K562 (cell line): ENCODE results near the gene SUMF2. TPM values are rescaled to one million over a fixed set of nuclear protein-coding genes. Genes with fewer than 3 reads are reported as not detected.

Experiments
- CBX2 ChIP-seq: fragments of 200-600 bp; sonication (generic); IDR thresholded peaks from one replicate; pipeline ENCODE4 v1.6.1; 2012; ENCODE audit warnings: mild to moderate bottlenecking, low read length, inconsistent platforms; ENCODE audit not compliant: insufficient read depth, poor library complexity, severe bottlenecking
- ERF ChIP-seq: fragments of 450-650 bp; formaldehyde crosslinking; IDR thresholded peaks from 2 replicates; pipeline ENCODE4 v1.4.0; 2020; ENCODE audit warnings: mild to moderate bottlenecking, mixed read lengths
- FOS ChIP-seq: IDR thresholded peaks from 3 replicates; pipeline ENCODE4 v1.6.1; 2011; ENCODE audit not compliant: insufficient read length; ENCODE audit errors: extremely low read depth
- FOXP1 ChIP-seq: sonication (generic); formaldehyde crosslinking; IDR thresholded peaks from 2 replicates; pipeline ENCODE4 v1.8.0; 2022; ENCODE audit warnings: mild to moderate bottlenecking, missing genetic modification reagents
- MCM7 ChIP-seq, 2 experiments: fragments of 450-650 bp; IDR thresholded peaks; 2 replicates each; pipeline ENCODE4 v1.6.1; 2016 to 2018
- MECOM ChIP-seq: fragments of 250-450 bp; sonication (Bioruptor Pico); IDR thresholded peaks from 2 replicates; pipeline ENCODE4 v1.8.0; 2022; ENCODE audit warnings: inconsistent platforms
- NFRKB ChIP-seq: fragments of 450-650 bp; IDR thresholded peaks from 2 replicates; pipeline ENCODE4 v1.6.1; 2016; ENCODE audit warnings: low read depth
- NR4A1 ChIP-seq, 2 experiments: fragments of 250-450 bp in 1 of 2; fragments of 450-650 bp in 1 of 2; sonication (Bioruptor Pico) in 1 of 2; IDR thresholded peaks; 2 replicates each; pipeline versions ENCODE4 v1.4.0 to v1.6.1; 2016 to 2020; ENCODE audit warnings: mild to moderate bottlenecking in 2 of 2, missing compliant biosample characterization in 1 of 2, missing genetic modification characterization in 1 of 2, moderate library complexity in 1 of 2
- PRPF4 ChIP-seq: fragments of 200-400 bp; formaldehyde crosslinking; IDR thresholded peaks from one replicate; pipeline ENCODE4 v1.6.1; 2017; ENCODE audit warnings: low read length, low read depth, mild to moderate bottlenecking; ENCODE audit not compliant: insufficient read depth, poor library complexity, severe bottlenecking
- RBBP5 ChIP-seq: fragments of 200-600 bp; sonication (generic); IDR thresholded peaks from 2 replicates; pipeline ENCODE4 v1.6.1; 2012; ENCODE audit warnings: borderline replicate concordance, mild to moderate bottlenecking, low read length, control low read depth, inconsistent platforms; ENCODE audit not compliant: insufficient read depth, poor library complexity, severe bottlenecking
- RBFOX2 ChIP-seq: fragments of 200-400 bp; formaldehyde crosslinking; IDR thresholded peaks from 2 replicates; pipeline ENCODE4 v1.6.1; 2017; ENCODE audit warnings: low read depth, mild to moderate bottlenecking, low read length, moderate library complexity
- SRSF3 ChIP-seq: fragments of 200-400 bp; formaldehyde crosslinking; IDR thresholded peaks from 2 replicates; pipeline ENCODE4 v1.6.1; 2016; ENCODE audit warnings: mild to moderate bottlenecking, low read length, moderate library complexity; ENCODE audit not compliant: insufficient read depth
- THAP12 ChIP-seq: fragments of 250-450 bp; sonication (Bioruptor Pico); IDR thresholded peaks from 2 replicates; pipeline ENCODE4 v1.9.0; 2021; ENCODE audit warnings: mild to moderate bottlenecking, inconsistent platforms
- ZBTB33 ChIP-seq: sonication (generic); formaldehyde crosslinking; IDR thresholded peaks from 2 replicates; pipeline ENCODE4 v1.8.1; 2023; ENCODE audit warnings: mild to moderate bottlenecking, missing genetic modification reagents
- ZNF77 ChIP-seq: fragments of 250-450 bp; sonication (Bioruptor Pico); IDR thresholded peaks from 2 replicates; pipeline ENCODE4 v1.5.0; 2020
- polyA plus RNA-seq, 8 experiments: library from polyadenylated mRNA; depleted of rRNA in 4 of 8; stranded (reverse) in 5 of 8; unstranded in 3 of 8; fragments of >200 nt; fragmentation: Nextera tagmentation in 2 of 8; fragmentation: Illumina TruSeq in 1 of 8; extraction: Ambion mirVana in 2 of 8; extraction: Trizol in 1 of 8; gene quantifications; 2 replicates each; pipeline versions ENCODE4 v1.2.1 to v1.2.3, GENCODE V29; 2011 to 2014; ENCODE audit warnings: inconsistent platforms in 1 of 8, missing spikeins in 1 of 8
- total RNA-seq, 7 experiments: library from RNA; depleted of rRNA in 6 of 7; stranded (reverse); fragments of >200 nt in 6 of 7; fragmentation: Illumina TruSeq in 2 of 7; extraction: Trizol in 2 of 7; gene quantifications; 2 replicates each; pipeline versions ENCODE4 v1.2.1 to v1.2.3, GENCODE V29; 2011 to 2021; ENCODE audit warnings: low replicate concordance in 1 of 7
- TF ChIP-seq, protein P1 (sequence below): sonication (generic); formaldehyde crosslinking; IDR thresholded peaks from 2 replicates; pipeline ENCODE4 v1.8.0; 2023; ENCODE audit warnings: mild to moderate bottlenecking, missing genetic modification reagents
- TF ChIP-seq, protein P2 (sequence below): sonication (generic); formaldehyde crosslinking; IDR thresholded peaks from 2 replicates; pipeline ENCODE4 v1.8.0; 2022; ENCODE audit warnings: mild to moderate bottlenecking, missing genetic modification reagents, borderline replicate concordance

SUMF2 gene
- total and polyA plus RNA-seq, 9 of the 15 experiments (the other 6 are each of a cell fraction or from before 2014, with no cell fraction given), result 39.0 to 113 (median 67.7) TPM

- TF ChIP-seq THAP12 (peak; percentile 70; the same call in 1 of the 2 replicates), ERF (CRISPR knock-in tag) (no peak), MCM7 (IDR thresholded peaks at IDR 0.05) (no peak), RBFOX2 (peak; percentile 96), ZNF77 (CRISPR knock-in tag) (no peak), FOS (peak; percentile 90), MECOM (CRISPR knock-in tag) (no peak), PRPF4 (no peak), NFRKB (peak; percentile 72; the same call in 1 of the 2 replicates), CBX2 (no peak), NR4A1 (CRISPR knock-in tag; IDR thresholded peaks at IDR 0.05) (no peak), NR4A1 (tag; IDR thresholded peaks at IDR 0.05) (no peak; the same call in 1 of the 2 replicates), ZBTB33 (CRISPR knock-in tag) (peak; percentile 25; the same call in 1 of the 2 replicates), FOXP1 (CRISPR knock-in tag) (no peak), SRSF3 (no peak), RBBP5 (peak; percentile 83)
- TF ChIP-seq, protein P1, sequence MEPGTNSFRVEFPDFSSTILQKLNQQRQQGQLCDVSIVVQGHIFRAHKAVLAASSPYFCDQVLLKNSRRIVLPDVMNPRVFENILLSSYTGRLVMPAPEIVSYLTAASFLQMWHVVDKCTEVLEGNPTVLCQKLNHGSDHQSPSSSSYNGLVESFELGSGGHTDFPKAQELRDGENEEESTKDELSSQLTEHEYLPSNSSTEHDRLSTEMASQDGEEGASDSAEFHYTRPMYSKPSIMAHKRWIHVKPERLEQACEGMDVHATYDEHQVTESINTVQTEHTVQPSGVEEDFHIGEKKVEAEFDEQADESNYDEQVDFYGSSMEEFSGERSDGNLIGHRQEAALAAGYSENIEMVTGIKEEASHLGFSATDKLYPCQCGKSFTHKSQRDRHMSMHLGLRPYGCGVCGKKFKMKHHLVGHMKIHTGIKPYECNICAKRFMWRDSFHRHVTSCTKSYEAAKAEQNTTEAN (CRISPR knock-in tag), result no peak; the same call in 1 of the 2 replicates
- TF ChIP-seq, protein P2, sequence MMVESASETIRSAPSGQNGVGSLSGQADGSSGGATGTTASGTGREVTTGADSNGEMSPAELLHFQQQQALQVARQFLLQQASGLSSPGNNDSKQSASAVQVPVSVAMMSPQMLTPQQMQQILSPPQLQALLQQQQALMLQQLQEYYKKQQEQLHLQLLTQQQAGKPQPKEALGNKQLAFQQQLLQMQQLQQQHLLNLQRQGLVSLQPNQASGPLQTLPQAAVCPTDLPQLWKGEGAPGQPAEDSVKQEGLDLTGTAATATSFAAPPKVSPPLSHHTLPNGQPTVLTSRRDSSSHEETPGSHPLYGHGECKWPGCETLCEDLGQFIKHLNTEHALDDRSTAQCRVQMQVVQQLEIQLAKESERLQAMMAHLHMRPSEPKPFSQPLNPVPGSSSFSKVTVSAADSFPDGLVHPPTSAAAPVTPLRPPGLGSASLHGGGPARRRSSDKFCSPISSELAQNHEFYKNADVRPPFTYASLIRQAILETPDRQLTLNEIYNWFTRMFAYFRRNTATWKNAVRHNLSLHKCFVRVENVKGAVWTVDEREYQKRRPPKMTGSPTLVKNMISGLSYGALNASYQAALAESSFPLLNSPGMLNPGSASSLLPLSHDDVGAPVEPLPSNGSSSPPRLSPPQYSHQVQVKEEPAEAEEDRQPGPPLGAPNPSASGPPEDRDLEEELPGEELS, result no peak
Observed at GRCh38 chr7:56106108-56107073, 42.3 kb downstream of the SUMF2 start, which contains the start of gene CHCHD2 (continued).
